Activated B cell treated with CpG ODN at 0.5 μM for 24 hours (primary cell): Measurements from ENCODE around the gene ADCYAP1. TPM values are rescaled to one million over a fixed set of nuclear protein-coding genes. Genes with fewer than 3 reads are reported as not detected.

Experiments
- ATAC-seq: fragments of 200-7000 bp; cut with Tn5 transposase; one replicate; pipeline ENCODE4 v1.10.0; 2021; ENCODE audit warnings: low read depth, mild to moderate bottlenecking, moderate library complexity
- CTCF ChIA-PET: fragments of 350-600 bp; sonication (Branson Sonifier 250); formaldehyde crosslinking; loops from one replicate; lab custom pipeline; 2021; ENCODE audit warnings: antibody characterized with exemption; lab: Charles Lee
- POLR2A ChIA-PET: fragments of 350-600 bp; sonication (Branson Sonifier 250); formaldehyde crosslinking; loops from one replicate; lab custom pipeline; 2021; ENCODE audit warnings: antibody characterized with exemption; lab: Charles Lee
- DNase-seq: peaks from one replicate; pipeline ENCODE4 v3.0.0; 2022
- H3K27ac Mint-ChIP-seq: one replicate; pipeline ENCODE4 v1.8.0; 2020; ENCODE audit warnings: mixed read lengths
- H3K27me3 Mint-ChIP-seq: one replicate; pipeline ENCODE4 v1.8.0; 2021; ENCODE audit warnings: mixed read lengths
- H3K36me3 Mint-ChIP-seq: one replicate; pipeline ENCODE4 v1.8.0; 2021; ENCODE audit warnings: low read depth, mixed read lengths
- H3K4me1 Mint-ChIP-seq: one replicate; pipeline ENCODE4 v1.8.0; 2021; ENCODE audit warnings: mixed read lengths
- H3K4me3 Mint-ChIP-seq: one replicate; pipeline ENCODE4 v1.8.0; 2020; ENCODE audit warnings: mild to moderate bottlenecking, mixed read lengths
- H3K9me3 Mint-ChIP-seq: one replicate; pipeline ENCODE4 v1.8.0; 2020; ENCODE audit warnings: mixed read lengths
- intact Hi-C: fragments of 100-400 bp; cut with micrococcal nuclease; formaldehyde crosslinking; loops from one replicate; pipeline ENCODE4 v1.15.1; 2024
- total RNA-seq: library from RNA; stranded (reverse); gene quantifications from 2 replicates; pipeline ENCODE4 v1.2.3, GENCODE V29; 2022
- TF ChIP-seq, protein P1 (sequence below): fragments of 200-600 bp; IDR thresholded peaks from one replicate; pipeline ENCODE4 v1.8.0; 2022; ENCODE audit warnings: antibody characterized with exemption, mild to moderate bottlenecking

Gene ADCYAP1
- total RNA-seq, 1 donor from 2014 or later, result not detected

GRCh38 chr18:908758-909724 is 4.4 kb downstream of the ADCYAP1 start:
- Mint-ChIP-seq H3K9me3 (no peaks in the 10 kb centered on the region), H3K27ac (no peak overlapping the region), H3K4me1 (peaks cover 6% of the 10 kb centered on the region), H3K4me3 (no peak overlapping the region), H3K27me3 (peaks cover 50% of the 10 kb centered on the region), H3K36me3 (no peaks in the 10 kb centered on the region)
- DNase-seq, result no peak
- intact Hi-C loops, result no loop called here
- ChIA-PET POLR2A (no interaction called here), CTCF (no interaction called here)
- no peak for ATAC-seq
- TF ChIP-seq, protein P1, sequence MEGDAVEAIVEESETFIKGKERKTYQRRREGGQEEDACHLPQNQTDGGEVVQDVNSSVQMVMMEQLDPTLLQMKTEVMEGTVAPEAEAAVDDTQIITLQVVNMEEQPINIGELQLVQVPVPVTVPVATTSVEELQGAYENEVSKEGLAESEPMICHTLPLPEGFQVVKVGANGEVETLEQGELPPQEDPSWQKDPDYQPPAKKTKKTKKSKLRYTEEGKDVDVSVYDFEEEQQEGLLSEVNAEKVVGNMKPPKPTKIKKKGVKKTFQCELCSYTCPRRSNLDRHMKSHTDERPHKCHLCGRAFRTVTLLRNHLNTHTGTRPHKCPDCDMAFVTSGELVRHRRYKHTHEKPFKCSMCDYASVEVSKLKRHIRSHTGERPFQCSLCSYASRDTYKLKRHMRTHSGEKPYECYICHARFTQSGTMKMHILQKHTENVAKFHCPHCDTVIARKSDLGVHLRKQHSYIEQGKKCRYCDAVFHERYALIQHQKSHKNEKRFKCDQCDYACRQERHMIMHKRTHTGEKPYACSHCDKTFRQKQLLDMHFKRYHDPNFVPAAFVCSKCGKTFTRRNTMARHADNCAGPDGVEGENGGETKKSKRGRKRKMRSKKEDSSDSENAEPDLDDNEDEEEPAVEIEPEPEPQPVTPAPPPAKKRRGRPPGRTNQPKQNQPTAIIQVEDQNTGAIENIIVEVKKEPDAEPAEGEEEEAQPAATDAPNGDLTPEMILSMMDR, result no peak

- H3K27ac Mint-ChIP-seq, result no peak overlapping the region
- TF ChIP-seq, protein P1, result no peak
- ChIA-PET CTCF (no interaction called here), POLR2A (no interaction called here)
- no peaks in the 10 kb centered on the region for H3K36me3 Mint-ChIP-seq
- H3K4me3 Mint-ChIP-seq, result no peak overlapping the region
- H3K9me3 Mint-ChIP-seq, result peaks cover 1% of the 10 kb centered on the region
- intact Hi-C loops, result no loop called here
- peaks cover 42% of the 10 kb centered on the region for H3K27me3 Mint-ChIP-seq
- DNase-seq, result no peak
- H3K4me1 Mint-ChIP-seq, result peaks cover 6% of the 10 kb centered on the region
- no peak for ATAC-seq
Observed at GRCh38 chr18:910247-910646, 5.6 kb downstream of the ADCYAP1 start.

GRCh38 chr18:911025-911424 is 6.4 kb downstream of the ADCYAP1 start:
- TF ChIP-seq, protein P1, result no peak
- ATAC-seq, result no peak
- DNase-seq, result no peak
- intact Hi-C loops, result no loop called here
- H3K27me3 Mint-ChIP-seq, result peaks cover 40% of the 10 kb centered on the region
- no peak overlapping the region for H3K4me3 Mint-ChIP-seq
- no peak overlapping the region for H3K27ac Mint-ChIP-seq
- POLR2A ChIA-PET, result no interaction called here
- peaks cover 6% of the 10 kb centered on the region for H3K4me1 Mint-ChIP-seq
- CTCF ChIA-PET, result no interaction called here
- H3K36me3 Mint-ChIP-seq, result no peaks in the 10 kb centered on the region
- H3K9me3 Mint-ChIP-seq, result peaks cover 3% of the 10 kb centered on the region

GRCh38 chr18:911486-911885 is 6.8 kb downstream of the ADCYAP1 start:
- Mint-ChIP-seq H3K27me3 (peaks cover 37% of the 10 kb centered on the region), H3K4me1 (peaks cover 6% of the 10 kb centered on the region), H3K9me3 (peaks cover 3% of the 10 kb centered on the region), H3K27ac (no peak overlapping the region), H3K4me3 (no peak overlapping the region), H3K36me3 (no peaks in the 10 kb centered on the region)
- no peak for DNase-seq
- TF ChIP-seq, protein P1, result no peak
- ChIA-PET CTCF (no interaction called here), POLR2A (no interaction called here)
- intact Hi-C loops, result no loop called here
- no peak for ATAC-seq

DNA sequence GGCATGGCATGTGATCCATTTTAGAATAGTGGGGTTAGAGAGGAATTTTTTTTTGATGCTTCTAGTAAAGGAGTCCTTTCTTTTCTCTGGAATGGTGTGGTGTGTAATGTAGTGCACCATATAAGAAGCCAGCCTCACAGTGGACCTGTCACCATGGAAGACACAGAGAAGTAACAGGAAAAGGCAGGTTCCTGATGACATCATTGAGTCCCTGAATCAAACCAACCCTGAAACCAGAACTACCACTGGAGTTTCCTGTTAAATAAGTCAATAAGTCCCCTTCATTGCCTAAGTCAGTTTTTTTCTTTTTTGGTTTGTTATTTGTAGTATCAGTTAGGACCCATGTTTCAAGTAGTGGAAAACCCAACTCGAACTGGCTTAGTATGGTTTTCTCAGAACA is 11.9 kb downstream of the ADCYAP1 start:
- intact Hi-C loops, result no loop called here
- Mint-ChIP-seq H3K4me3 (no peak overlapping the region), H3K9me3 (peaks cover 3% of the 10 kb centered on the region), H3K27me3 (peaks cover 12% of the 10 kb centered on the region), H3K36me3 (no peaks in the 10 kb centered on the region), H3K27ac (no peak overlapping the region), H3K4me1 (no peaks in the 10 kb centered on the region)
- CTCF ChIA-PET, result no interaction called here
- TF ChIP-seq, protein P1, result no peak
- DNase-seq (no peak), ATAC-seq (no peak)
- POLR2A ChIA-PET, result no interaction called here
